Spleen (tissue), 11 donors: ENCODE data around the gene AKR7A3. TPM values are rescaled to one million over a fixed set of nuclear protein-coding genes. Genes with fewer than 3 reads are reported as not detected.

ENCODE experiments used
- DNase-seq: peaks from one replicate; pipeline ENCODE4 v3.0.0-alpha.2; 2020
- H3K27ac ChIP-seq, 8 donors: fragments of 200-600 bp; sonication (generic) in 7 of 8; 1 replicate in 4 of 8; 2 replicates in 4 of 8; pipeline versions ENCODE4 v1.5.0 to v1.8.0; 2016 to 2021; ENCODE audit warnings: inconsistent platforms in 4 of 8, mild to moderate bottlenecking in 4 of 8, moderate library complexity in 1 of 8
- H3K27me3 ChIP-seq, 7 donors: fragments of 200-600 bp; sonication (generic) in 6 of 7; replicated peaks in 1 of 7; 1 replicate in 4 of 7; 2 replicates in 3 of 7; pipeline versions ENCODE4 v1.5.0 to v1.8.0; 2016 to 2021; ENCODE audit warnings: inconsistent platforms in 3 of 7, mild to moderate bottlenecking in 1 of 7
- H3K36me3 ChIP-seq, 6 donors: fragments of 200-600 bp; sonication (generic) in 5 of 6; 1 replicate in 4 of 6; 2 replicates in 2 of 6; pipeline versions ENCODE4 v1.5.0 to v1.8.0; 2016 to 2021; ENCODE audit warnings: inconsistent platforms in 2 of 6
- H3K4me1 ChIP-seq, 6 donors: fragments of 200-600 bp; sonication (generic) in 5 of 6; 1 replicate in 3 of 6; 2 replicates in 3 of 6; pipeline versions ENCODE4 v1.5.0 to v1.8.0; 2016 to 2021; ENCODE audit warnings: inconsistent platforms in 3 of 6
- H3K4me3 ChIP-seq, 8 donors: fragments of 200-600 bp; sonication (generic) in 7 of 8; 1 replicate in 4 of 8; 2 replicates in 4 of 8; pipeline versions ENCODE4 v1.5.0 to v1.8.0; 2016 to 2021; ENCODE audit warnings: inconsistent platforms in 4 of 8, mild to moderate bottlenecking in 4 of 8, moderate library complexity in 2 of 8
- H3K9me3 ChIP-seq, 8 donors: fragments of 200-600 bp; sonication (generic) in 7 of 8; 1 replicate in 4 of 8; 2 replicates in 4 of 8; pipeline versions ENCODE4 v1.5.0 to v1.8.0; 2016 to 2021; ENCODE audit warnings: inconsistent platforms in 4 of 8
- POLR2A ChIP-seq, 3 donors: fragments of 450-650 bp; IDR thresholded peaks; one replicate each; pipeline ENCODE4 v1.5.1; 2017; ENCODE audit warnings: antibody characterized with exemption in 3 of 3, mild to moderate bottlenecking in 1 of 3
- POLR2AphosphoS5 ChIP-seq, 3 donors: sonication (generic); formaldehyde crosslinking; IDR thresholded peaks; one replicate each; pipeline ENCODE4 v1.5.1; 2017; ENCODE audit warnings: antibody characterized with exemption in 3 of 3
- WGBS, 5 donors: extraction: QIAGEN DNeasy Blood & Tissue Kit in 3 of 5; methylation state at CpG; one replicate each; pipeline versions ENCODE4 v1.1.5 to v1.1.7; 2013 to 2018; 5-methylcytosine and 5-hydroxymethylcytosine counted together
- intact Hi-C: fragments of 100-400 bp; cut with DNase I; formaldehyde crosslinking; loops from one replicate; pipeline ENCODE4 v1.15.0; 2023; ENCODE audit warnings: low total_unique reads
- polyA plus RNA-seq, 3 donors: library from polyadenylated mRNA; stranded (reverse); fragments of 200-250 nt; gene quantifications; one replicate each; pipeline ENCODE4 v1.2.1, GENCODE V29; 2013
- total RNA-seq, 7 donors: library from RNA; depleted of rRNA in 3 of 7; stranded (reverse); fragments of >200 nt in 3 of 7; fragmentation: NEBNext Ultra II Directional in 4 of 7; extraction: Animal tissue kit (Norgen Biotek cat#: 25700) in 4 of 7; gene quantifications; one replicate each; pipeline versions ENCODE4 v1.1.0 to v1.2.1, GENCODE V29; 2016 to 2021
- TF ChIP-seq, protein P1 (sequence below), 11 experiments: fragments of 200-600 bp in 7 of 11; fragments of 450-650 bp in 4 of 11; sonication (generic) in 4 of 11; IDR thresholded peaks in 8 of 11; conservative IDR thresholded peaks in 3 of 11; 1 replicate in 7 of 11; 2 replicates in 4 of 11; pipeline versions ENCODE4 v1.4.0 to v1.8.0; 2016 to 2021; ENCODE audit warnings: antibody characterized with exemption in 11 of 11, inconsistent platforms in 4 of 11, mild to moderate bottlenecking in 1 of 11
- donor health status: healthy with polysubstance abuse.
- donor health status: DM: no; HTN: no; CAD: no; lungs with moderate emphysema.
- donor health status: DM: no; HTN: no; CAD: no.
- donor health status: Bipolar disorder and iron deficiency.
- donor health status: healthy.
- donor health status: DM: no; HTN: no; CAD: no.
- donor health status: DM: yes; HTN: yes; CAD: no.

The AKR7A3 gene
- total and polyA plus RNA-seq, 10 donors = 0.55 to 2.2 (median 1.2) TPM

DNA sequence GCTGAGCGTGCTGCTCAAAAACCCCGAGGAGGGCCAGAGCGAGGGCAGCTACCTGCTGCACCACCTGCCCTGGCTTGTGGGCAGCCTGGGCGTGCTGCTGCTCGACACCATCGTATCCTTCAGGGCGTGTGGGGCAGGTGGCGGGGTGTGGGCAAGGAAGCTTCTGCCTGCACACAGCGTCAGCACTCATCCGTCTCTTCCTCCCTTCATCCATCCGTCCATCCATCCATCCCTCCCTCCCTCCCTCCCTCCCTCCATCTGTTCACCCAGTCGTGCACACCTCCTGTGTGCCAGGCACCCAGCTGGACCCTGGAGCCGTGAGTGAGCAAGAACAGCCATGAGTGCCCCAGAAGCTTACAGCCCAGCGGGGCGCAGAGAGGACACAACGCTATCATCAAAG, 38.7 kb upstream of the AKR7A3 start:
- TF ChIP-seq, protein P1, sequence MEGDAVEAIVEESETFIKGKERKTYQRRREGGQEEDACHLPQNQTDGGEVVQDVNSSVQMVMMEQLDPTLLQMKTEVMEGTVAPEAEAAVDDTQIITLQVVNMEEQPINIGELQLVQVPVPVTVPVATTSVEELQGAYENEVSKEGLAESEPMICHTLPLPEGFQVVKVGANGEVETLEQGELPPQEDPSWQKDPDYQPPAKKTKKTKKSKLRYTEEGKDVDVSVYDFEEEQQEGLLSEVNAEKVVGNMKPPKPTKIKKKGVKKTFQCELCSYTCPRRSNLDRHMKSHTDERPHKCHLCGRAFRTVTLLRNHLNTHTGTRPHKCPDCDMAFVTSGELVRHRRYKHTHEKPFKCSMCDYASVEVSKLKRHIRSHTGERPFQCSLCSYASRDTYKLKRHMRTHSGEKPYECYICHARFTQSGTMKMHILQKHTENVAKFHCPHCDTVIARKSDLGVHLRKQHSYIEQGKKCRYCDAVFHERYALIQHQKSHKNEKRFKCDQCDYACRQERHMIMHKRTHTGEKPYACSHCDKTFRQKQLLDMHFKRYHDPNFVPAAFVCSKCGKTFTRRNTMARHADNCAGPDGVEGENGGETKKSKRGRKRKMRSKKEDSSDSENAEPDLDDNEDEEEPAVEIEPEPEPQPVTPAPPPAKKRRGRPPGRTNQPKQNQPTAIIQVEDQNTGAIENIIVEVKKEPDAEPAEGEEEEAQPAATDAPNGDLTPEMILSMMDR (IDR thresholded peaks at IDR 0.05 in 8 of 11, conservative IDR thresholded peaks at IDR 0.05 in 3 of 11) = no peak
- TF ChIP-seq POLR2AphosphoS5 (IDR thresholded peaks at IDR 0.05) = peak in 1 of 3 donors; percentile 62
- 88 to 94% (median 92%) methylated on average over 16 of the region's 16 CpGs for WGBS, 5 donors
- H3K4me3 ChIP-seq = no peak overlapping the region
- no peaks in the 10 kb centered on the region for H3K4me1 ChIP-seq
- H3K9me3 ChIP-seq = no peaks in the 10 kb centered on the region
- DNase-seq = no peak
- H3K27ac ChIP-seq = no peak overlapping the region
- intact Hi-C loops = no loop called here
- no peaks in the 10 kb centered on the region for H3K27me3 ChIP-seq
- H3K36me3 ChIP-seq = peaks cover 0 to 98% (median 51%) of the 10 kb centered on the region in 6 donors

GRCh38 chr1:19326748-19327065, 38.1 kb upstream of the AKR7A3 start:
- TF ChIP-seq, protein P1 (IDR thresholded peaks at IDR 0.05 in 8 of 11, conservative IDR thresholded peaks at IDR 0.05 in 3 of 11) = no peak
- TF ChIP-seq POLR2A (IDR thresholded peaks at IDR 0.05) = no peak
- 75 to 94% (median 87%) methylated on average over 6 of the region's 6 CpGs for WGBS, 5 donors
- peaks cover 0 to 98% (median 51%) of the 10 kb centered on the region in 6 donors for H3K36me3 ChIP-seq
- no peaks in the 10 kb centered on the region for H3K4me1 ChIP-seq
- H3K27me3 ChIP-seq = no peaks in the 10 kb centered on the region
- H3K4me3 ChIP-seq = no peak overlapping the region
- H3K27ac ChIP-seq = no peak overlapping the region
- no peaks in the 10 kb centered on the region for H3K9me3 ChIP-seq
- no peak for DNase-seq
- intact Hi-C loops = no loop called here

GRCh38 chr1:19325958-19326747, 37.6 kb upstream of the AKR7A3 start:
- intact Hi-C loops = no loop called here

DNA sequence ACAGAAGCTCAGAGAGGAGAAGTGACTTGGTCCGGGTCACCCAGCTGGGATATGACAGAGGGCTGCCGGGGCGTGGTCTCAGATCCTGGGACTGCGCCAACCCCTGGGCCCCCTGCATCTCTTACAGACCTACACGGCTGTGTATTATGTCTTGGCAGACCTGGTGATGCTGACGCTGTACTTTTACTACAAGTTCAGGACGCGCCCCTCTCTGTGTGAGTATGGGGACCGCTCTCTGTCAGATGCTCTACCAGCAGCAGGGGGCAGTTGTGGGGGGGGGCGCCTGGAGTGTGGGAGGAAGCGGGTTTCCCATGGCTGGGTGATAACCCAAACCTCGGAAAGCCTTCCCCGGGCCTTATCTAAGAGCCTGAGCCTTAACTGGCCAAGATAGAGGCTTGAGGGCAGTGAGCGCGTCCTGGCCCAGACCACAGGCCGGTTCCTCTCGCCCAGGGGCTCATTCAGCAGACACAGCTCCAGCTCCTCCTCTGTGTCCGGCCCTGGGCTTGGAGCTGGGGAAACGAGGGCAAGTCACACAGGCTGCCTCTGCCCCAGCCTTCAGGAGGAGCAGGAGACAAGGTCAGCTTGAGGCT, 36.9 kb upstream of the AKR7A3 start:
- H3K4me3 ChIP-seq = no peak overlapping the region
- no peaks in the 10 kb centered on the region for H3K9me3 ChIP-seq
- 81 to 84% (median 83%) methylated on average over 18 to 19 of the region's 19 CpGs for whole genome bisulfite sequencing, 5 donors
- no peak for TF ChIP-seq POLR2AphosphoS5 (IDR thresholded peaks at IDR 0.05)
- no peak for TF ChIP-seq POLR2A (IDR thresholded peaks at IDR 0.05)
- TF ChIP-seq, protein P1 (IDR thresholded peaks at IDR 0.05 in 8 of 11, conservative IDR thresholded peaks at IDR 0.05 in 3 of 11) = no peak
- no peak for DNase-seq
- H3K27ac ChIP-seq = no peak overlapping the region
- intact Hi-C loops = no loop called here
- peaks cover 0 to 94% (median 51%) of the 10 kb centered on the region in 6 donors for H3K36me3 ChIP-seq
- no peaks in the 10 kb centered on the region for H3K27me3 ChIP-seq
- H3K4me1 ChIP-seq = no peaks in the 10 kb centered on the region

More at GRCh38 chr1:19325958-19326747, 37.6 kb upstream of the AKR7A3 start:
- no peak overlapping the region for H3K4me3 ChIP-seq
- H3K36me3 ChIP-seq = peaks cover 0 to 98% (median 51%) of the 10 kb centered on the region in 6 donors
- no peak for TF ChIP-seq POLR2A (IDR thresholded peaks at IDR 0.05)
- TF ChIP-seq POLR2AphosphoS5 (IDR thresholded peaks at IDR 0.05) = peak; percentile 23 to 70 (median 36)
- TF ChIP-seq, protein P1 (IDR thresholded peaks at IDR 0.05 in 8 of 11, conservative IDR thresholded peaks at IDR 0.05 in 3 of 11) = no peak
- DNase-seq = no peak
- H3K9me3 ChIP-seq = no peaks in the 10 kb centered on the region
- no peaks in the 10 kb centered on the region for H3K27me3 ChIP-seq
- H3K27ac ChIP-seq = no peak overlapping the region
- H3K4me1 ChIP-seq = no peaks in the 10 kb centered on the region
- 67 to 87% (median 76%) methylated on average over 19 to 32 of the region's 32 CpGs for WGBS, 5 donors
